GM18519 (cell line): ENCODE measurements around the gene CD44.
"Not testable (repeated sequence)": the region's sequence is repeated elsewhere in the genome, so short reads cannot be mapped to it uniquely, and the experiment has no call there.

Experiments used
- ATAC-seq: cut with Tn5 transposase; IDR thresholded peaks from one replicate; pipeline ENCODE4 v1.9.1; 2021; ENCODE audit warnings: mild to moderate bottlenecking, moderate library complexity; ENCODE audit not compliant: unreplicated experiment, low FRiP score

The CD44 gene

DNA sequence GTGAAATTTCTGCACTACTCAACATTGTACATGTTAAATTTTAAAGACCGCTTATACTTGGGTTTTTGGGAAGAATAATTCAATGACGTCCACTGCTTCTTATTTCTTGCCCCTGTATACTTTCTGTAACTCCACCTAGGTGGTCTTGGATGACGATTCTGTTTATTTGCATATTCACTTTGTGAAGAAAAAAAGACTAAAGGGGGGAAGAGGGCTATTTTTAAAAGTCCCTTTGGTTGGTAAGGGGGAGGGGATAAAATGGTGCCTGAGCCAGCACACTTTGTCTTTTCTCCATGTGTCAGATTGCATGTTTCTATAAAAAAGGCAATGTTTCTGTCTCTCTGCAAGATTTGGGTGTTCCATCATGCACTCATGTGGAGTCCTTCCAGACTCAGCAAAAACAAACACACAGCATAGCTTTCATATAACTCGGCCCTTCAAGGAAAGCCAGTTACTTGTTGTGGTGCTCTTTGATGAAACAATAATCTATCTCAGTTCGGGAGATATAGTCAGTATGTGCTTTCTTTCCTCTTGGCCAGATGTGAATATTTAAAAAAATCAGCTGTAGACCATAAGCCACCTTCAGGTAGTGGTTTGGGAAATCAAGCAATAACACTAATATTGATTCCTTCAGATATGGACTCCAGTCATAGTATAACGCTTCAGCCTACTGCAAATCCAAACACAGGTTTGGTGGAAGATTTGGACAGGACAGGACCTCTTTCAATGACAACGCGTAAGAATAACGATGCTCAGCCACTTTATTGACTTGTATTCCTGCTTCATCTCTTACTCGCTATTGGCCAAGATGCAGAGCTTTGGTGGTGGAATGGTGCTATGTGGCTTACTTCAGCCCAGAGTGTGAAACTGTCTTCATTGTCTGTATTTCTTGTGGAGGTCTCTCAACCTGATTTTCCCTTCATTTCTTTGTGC is 68.8 kb downstream of the CD44 start:
- ATAC-seq, result no peak

DNA sequence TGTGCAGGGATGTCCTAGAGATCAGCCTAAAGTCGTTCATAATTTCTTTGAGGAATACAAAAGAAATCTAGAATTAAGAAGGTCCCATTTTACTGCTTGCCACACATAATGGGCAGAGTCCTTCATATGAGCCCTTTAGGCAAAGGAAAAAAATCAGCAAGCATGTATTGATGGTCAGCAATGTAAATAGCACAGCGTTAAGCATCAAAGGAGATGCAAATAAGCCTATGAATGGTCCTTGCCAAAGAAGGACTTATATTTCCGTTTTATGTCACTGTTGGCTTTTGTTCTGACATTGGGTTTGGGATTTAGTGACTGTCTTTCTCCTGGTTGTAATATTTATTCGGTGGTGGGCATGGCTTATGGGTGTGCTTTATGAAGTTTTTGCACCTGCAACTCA is 69.8 kb downstream of the CD44 start:
- ATAC-seq, result no peak

DNA sequence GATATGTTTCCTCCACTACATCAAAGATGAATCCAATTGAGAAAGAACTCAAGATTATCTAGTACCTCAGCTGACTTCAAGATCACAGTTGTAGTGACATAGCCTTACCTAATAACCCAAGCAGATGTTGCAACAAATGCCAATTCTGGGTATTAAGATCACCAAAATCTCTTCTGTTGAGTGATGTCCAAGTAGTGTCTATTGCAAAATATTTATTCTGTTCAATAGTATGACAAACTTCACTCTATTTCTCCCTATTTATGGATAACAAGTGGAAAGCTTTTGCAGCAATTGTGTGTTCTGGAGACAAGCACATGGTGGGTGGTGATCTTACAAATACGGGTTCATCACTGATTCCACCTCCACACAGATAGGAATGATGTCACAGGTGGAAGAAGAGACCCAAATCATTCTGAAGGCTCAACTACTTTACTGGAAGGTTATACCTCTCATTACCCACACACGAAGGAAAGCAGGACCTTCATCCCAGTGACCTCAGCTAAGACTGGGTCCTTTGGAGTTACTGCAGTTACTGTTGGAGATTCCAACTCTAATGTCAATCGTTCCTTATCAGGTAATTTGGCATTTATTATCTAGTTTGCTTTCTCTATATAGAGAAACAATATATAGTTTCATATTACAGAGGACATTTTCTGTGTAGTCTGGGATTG is 72.0 kb downstream of the CD44 start:
- no peak for ATAC-seq

DNA sequence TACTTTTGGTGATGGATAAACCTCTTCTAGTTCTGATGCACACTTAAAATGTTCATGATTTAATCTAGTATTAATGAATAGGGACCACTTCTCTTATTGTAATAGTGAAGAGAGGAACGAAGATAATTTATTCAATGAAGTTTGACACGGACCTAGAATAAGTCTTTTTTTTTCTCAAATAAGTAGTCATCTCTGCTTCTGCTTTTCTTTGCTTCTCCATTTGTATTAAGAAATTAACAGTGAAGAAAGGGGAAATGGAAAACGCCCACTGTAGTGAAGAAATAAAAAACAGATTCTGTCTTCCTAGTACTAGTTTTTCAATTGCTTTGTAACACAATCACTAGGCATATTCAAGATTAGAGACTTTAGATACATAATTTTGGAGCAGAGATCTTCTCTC is 73.0 kb downstream of the CD44 start:
- ATAC-seq, result no peak

DNA sequence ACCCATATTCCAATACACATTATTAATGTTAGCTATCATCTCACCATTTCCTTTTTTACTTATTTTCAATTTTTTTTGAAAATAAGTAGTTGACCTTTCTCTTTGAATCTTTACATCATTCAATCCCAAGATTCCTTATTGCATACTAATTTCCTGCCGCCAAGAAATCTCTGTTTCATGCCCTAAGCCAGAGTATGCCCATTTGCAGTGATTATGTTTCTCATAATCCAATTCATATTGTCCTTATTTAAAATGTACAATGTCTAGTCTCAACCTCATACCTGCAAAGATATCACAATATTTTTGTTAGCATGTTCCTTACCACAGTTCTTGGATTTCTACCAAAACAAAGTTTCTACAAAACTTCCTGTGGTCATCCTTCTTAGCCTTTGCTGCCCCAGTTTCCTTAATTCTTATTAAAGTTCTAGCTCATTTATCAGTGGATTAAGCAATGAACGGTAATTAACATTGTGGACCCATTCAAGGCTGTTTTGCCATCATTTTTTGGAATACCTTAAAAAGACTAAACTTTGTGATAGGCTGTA is 75.3 kb downstream of the CD44 start:
- no peak for ATAC-seq

DNA sequence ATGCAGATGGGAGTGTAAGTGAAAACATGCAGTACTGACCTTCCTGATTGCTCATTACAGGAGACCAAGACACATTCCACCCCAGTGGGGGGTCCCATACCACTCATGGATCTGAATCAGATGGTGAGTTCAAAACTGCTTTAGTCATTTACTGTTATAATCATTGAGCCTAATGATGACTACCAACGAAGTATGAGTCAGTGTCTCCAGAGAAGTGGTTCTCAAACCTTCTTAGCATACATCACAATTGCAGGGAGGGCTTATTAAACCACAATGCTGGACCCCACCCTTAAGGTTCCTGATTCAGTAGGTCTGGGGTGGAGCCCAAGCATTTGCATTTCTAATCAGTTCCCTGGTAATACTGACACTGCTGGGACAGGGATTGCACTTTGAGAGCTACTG is 75.8 kb downstream of the CD44 start:
- ATAC-seq, result no peak

DNA sequence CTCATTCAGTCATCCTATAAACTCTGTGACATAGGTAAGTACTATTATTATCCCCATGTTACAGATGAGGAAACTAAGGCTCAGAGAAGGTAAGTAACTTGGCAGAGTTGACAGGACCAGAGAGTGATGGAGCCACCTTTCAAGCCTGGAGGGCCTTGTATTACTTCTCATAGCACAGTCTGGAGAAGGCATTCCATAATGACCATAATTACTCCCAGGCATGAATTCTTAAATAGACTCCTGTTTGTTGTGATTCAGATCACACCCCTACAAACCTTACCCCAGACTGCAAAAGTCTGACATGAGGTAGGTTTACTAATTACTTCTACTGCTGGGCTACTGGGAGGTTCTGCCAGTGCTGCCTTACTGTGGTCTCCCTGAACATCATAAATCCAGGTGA is 77.0 kb downstream of the CD44 start:
- no peak for ATAC-seq

DNA sequence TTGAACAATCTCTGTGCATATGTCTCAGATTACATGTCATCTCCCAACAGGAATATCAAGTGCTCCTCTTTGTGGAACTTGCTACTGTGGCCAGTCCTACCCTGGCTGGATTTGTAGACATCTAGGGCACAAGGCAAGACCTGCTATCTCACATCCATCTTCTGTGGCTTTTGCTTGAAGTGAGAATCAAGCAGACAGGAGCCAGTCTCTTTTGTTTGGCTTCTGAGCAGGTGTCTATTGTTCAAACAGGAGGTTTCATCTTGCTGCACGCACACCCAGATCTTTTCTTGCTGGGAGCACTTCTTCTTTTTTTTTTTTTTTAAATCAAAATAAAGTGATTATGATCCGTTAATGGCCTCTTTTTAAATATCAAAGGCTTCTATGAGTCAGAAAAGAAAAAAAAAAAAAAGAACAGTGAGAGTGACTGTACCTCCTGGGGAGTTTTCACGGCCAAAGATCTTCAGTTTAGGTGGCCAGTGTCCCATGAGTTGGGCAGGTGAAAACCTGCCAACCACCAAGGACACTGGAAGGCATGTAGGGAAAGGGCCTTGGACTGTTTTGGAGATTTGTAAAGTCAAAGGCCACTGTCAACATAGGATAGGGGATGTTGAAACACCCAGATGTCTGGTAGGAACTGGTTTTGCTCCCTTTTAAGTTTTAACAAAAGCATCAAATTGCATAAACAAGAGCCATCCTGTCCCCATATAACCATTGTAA is 78.1 kb downstream of the CD44 start:
- ATAC-seq, result no peak

DNA sequence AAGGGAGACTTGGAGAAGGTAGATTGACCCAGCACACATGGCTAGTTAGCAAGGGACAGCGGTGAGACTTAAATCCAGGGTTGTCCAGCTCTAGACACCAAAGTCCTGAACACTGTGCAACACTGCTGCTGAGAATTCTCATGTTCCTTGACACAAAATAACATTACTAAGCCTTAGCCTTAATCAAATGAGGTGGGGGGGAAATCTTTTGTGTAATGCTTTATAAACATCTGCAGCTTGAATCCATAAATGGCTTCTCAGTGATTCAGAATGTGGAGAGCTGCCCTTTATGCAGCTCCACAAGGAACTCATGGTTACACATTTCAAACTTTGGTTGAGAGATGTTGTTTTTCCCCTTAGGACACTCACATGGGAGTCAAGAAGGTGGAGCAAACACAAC is 80.0 kb downstream of the CD44 start:
- ATAC-seq, result no peak

DNA sequence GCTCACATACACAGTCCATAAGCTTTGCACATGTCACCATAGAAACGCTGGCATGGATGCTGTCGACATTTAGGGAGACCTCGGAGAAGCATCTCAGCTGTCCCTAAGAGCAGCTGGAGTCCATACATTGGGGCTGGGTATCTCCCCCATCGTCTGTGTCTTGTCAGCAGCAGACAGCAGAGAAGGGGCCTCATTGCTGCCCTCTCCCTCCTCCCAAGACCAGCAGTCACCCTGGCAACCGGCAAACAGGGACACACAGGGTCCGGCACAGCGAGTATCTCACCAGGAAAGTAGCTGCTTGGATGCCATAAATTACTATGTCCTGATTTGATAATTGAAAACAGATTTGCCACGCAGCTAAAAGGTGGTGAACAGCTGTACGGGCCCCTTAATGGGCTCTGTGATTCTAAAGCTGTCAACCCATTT is 84.4 kb downstream of the CD44 start:
- ATAC-seq, result no peak

DNA sequence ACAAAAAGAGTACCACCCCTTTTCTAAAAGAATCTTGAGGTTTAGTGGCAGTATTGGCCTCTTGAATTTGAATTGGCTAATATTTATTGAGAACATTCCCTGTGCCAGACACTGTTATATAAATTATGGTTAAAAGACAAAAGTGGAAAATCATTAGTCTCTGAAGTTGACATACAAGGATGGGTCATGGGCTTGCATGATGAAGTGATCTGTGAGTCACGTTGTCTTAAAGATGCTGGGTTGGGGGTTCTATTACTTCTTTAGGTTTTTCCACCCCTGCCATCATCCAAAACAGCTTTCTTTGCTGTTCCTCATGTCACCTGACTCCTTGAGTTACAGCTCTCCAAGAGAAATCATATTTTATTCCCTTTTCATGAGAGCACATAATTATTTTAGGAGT is 85.0 kb downstream of the CD44 start:
- ATAC-seq, result no peak

DNA sequence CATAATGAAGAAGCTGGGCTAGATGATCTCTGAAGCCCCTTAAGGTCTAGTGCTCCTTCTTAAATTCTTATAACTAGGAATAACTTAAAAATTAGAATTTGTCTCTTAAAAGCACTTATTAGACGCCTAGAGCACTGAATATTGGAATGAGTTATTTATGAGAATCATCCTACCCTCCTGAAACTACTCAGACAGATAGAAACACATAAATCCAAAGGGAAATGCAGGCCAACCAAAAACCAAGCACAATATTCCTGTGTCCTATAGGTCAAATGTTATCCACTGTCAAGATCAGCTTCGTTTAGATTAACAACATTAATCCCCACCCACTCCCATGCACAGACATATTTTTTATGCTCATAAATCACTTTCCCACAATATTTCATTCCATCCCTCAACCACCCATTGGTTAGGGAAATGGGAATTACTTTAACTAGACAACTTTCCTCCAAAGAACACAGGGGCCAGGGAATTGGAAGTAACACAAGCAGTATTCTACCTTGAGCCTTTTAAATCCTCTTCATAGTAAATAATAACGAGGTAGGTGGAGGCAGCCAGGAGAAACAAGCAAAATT is 87.1 kb downstream of the CD44 start:
- no peak for ATAC-seq

DNA sequence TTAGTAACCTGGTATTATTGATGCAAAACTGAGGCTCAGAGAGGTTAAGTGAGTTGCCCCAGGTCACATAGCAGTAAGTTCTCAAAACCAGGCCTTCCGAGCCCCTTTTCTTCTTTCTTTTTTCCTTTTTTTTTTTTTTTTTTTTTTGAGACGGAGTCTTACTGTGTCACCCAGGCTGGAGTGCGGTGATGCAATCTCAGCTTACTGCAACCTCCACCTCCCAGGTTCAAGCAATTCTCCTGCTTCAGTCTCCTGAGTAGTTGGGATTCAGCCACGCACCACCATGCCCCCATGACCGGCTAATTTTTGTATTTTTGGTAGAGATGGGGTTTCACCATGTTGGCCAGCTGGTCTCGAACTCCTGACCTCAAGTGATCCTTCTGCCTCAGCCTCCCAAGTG is 87.8 kb downstream of the CD44 start:
- not testable (repeated sequence) for ATAC-seq

DNA sequence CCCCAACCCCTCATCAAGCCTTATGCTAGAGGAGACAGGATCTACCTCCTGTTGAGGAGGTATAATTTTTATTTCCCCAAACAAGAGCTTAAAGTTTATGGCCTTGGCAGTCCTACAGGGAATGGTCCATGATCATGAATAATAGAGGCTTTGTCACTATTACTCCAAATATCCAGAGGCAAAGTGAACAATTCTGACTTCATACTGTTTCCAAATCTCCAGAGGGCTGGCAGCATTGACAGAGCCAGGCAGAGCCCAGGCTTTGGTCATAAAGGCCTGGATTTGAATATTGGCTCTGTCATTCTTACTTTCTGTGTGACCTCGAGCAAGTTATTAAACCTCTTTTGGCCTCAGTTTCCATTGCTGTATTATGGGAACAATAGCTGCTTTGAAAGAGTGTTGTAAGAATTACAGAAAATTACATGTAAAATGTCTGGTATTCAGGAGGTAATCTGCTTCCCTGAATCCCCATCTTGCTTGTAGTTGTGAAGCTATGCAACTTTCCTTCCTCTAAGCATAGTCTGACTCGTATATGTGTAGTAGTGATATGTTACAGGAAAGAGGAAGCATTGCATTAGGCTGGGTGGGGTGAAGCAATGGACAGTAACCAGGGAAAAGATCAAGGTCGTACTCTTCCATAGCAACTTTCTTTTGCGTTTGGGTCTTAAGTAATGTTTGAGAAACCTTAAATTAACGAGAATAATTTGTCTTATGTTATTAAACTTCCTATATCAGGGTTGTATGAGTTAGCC is 88.8 kb downstream of the CD44 start:
- ATAC-seq, result no peak

DNA sequence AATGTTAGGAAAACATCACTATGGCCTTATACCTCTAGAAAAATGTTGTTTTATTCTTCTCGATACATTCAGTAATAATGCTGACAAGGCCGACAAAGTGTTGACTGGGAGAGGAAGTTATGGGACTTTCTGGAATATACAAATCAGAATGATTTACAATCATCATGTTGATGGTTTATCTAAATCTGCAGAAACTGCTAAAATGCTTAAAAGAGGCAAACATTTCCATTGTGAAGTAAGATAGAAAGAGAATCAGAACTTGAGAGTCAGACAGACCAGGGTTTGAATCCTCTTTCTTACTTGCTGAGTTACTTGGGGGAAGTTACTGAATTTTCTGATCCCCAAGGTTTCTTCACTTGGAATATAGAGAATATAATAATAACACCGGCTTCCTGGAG is 89.4 kb downstream of the CD44 start:
- ATAC-seq, result no peak

DNA sequence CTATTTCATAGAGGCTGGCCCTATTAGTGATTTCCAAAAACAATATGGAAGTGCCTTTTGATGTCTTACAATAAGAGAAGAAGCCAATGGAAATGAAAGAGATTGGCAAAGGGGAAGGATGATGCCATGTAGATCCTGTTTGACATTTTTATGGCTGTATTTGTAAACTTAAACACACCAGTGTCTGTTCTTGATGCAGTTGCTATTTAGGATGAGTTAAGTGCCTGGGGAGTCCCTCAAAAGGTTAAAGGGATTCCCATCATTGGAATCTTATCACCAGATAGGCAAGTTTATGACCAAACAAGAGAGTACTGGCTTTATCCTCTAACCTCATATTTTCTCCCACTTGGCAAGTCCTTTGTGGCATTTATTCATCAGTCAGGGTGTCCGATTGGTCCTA is 91.4 kb downstream of the CD44 start:
- no peak for ATAC-seq

DNA sequence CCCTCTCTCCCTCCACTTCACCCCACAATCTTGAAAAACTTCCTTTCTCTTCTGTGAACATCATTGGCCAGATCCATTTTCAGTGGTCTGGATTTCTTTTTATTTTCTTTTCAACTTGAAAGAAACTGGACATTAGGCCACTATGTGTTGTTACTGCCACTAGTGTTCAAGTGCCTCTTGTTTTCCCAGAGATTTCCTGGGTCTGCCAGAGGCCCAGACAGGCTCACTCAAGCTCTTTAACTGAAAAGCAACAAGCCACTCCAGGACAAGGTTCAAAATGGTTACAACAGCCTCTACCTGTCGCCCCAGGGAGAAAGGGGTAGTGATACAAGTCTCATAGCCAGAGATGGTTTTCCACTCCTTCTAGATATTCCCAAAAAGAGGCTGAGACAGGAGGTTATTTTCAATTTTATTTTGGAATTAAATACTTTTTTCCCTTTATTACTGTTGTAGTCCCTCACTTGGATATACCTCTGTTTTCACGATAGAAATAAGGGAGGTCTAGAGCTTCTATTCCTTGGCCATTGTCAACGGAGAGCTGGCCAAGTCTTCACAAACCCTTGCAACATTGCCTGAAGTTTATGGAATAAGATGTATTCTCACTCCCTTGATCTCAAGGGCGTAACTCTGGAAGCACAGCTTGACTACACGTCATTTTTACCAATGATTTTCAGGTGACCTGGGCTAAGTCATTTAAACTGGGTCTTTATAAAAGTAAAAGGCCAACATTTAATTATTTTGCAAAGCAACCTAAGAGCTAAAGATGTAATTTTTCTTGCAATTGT is 92.3 kb downstream of the CD44 start:
- no peak for ATAC-seq

DNA sequence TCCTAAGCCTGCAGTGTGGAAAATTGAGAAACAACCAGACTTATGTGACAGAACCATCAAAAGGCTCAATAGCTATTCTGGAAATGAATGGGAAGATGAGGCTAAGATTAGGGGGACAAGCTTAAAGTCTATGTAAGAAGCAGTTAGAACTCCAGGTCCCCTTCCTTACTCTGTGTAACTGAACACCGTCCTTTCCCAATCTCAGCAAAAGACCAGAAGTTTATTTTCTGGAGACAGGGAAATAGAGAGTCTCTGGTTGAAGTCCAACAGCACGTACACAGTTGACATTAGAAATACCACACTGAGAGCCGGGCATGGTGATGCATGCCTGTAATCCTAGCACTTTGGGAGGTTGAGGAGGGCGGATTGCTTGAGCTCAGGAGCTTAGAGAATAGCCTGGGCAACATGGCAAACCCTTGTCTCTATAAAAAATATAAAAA is 93.9 kb downstream of the CD44 start:
- no peak for ATAC-seq

DNA sequence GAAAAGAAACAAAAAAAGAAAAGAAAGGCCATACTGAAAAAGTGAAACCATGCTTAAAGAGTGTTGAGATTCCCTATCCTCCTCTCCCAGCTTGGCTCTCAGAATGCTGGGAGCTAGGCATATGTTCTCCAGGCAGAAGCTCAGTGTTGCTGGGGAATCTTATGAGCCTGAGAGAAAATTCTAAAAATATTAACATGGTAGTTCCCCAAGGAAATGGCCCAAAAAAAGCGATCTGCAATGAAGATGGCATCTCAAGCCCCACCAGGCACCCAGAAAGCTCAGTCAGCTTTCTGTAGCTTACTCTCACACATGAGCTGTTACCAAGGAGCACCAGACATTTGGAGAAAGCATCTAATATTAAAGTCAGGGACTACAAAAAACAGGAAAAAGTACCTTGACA is 94.5 kb downstream of the CD44 start:
- no peak for ATAC-seq
